Iris pigment epithelial cell (primary cell): ENCODE measurements around the gene PRSS3.
A peak's percentile ranks its signal among the peaks of the same experiment; 100 is the strongest.
"Not testable (repeated sequence)": the region's sequence is repeated elsewhere in the genome, so short reads cannot be mapped to it uniquely, and the experiment has no call there.

ENCODE experiments used
- DNase-seq: peaks from one replicate; pipeline ENCODE4 v3.0.0-alpha.2; 2011; ENCODE audit warnings: low read depth

The PRSS3 gene

DNA sequence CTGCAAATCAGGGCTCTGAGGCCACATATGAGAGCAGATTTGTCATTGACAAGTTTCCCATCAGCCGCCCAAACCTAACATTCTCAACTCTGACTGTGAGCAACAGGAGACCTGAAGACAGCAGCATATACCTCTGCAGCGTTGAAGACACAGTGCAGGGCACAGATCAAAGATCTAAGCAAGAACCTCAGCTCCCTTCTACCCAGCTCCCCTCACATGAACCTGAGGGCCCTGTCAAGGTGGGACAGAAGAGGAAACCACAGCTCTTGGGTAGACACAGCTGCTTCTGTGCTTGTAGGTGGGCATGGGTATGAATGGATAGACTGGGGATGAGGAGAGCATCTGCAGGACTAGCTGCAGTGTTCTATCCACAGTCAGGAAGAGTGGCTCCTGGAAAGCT, 8.7 kb upstream of the PRSS3 start:
- DNase-seq = no peak

DNA sequence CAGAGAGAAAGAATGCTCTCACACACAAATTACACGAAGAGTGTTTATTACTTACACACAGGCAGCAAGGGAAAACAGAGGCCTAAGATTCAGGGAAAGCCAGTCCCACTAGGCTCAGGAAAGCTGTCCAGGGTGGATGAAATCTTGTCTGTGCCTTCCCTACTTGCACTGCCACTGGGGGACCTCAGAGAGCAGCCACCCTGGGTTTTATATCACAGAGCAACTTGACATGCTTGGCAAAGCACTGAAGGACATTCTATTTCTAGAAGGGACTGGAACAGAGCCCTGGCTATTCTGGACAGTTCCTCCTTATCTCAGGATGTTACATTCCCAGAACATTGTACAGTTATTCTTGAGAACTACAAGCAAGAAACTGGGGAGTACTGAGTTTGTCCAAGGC, 7.5 kb upstream of the PRSS3 start:
- no peak for DNase-seq

DNA sequence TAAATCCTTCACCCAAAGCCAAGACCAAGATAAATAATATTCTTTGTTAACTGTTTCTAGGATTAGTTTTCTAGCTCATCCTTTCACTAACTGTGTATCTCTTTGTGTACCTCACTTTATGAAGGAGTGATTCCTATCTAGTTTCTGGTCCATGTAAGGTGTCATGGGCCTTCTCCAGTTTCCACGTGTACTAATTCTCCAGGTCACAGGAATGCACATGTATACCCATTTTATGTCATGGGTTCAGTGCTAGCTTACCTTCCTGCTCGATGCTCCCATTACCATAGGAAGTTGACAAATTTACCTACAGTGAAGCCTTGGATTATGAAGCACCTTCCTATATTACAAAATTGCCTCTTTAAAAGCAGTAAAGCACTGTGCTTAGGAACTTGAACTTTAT, 5.9 kb upstream of the PRSS3 start:
- not testable (repeated sequence) for DNase-seq

DNA sequence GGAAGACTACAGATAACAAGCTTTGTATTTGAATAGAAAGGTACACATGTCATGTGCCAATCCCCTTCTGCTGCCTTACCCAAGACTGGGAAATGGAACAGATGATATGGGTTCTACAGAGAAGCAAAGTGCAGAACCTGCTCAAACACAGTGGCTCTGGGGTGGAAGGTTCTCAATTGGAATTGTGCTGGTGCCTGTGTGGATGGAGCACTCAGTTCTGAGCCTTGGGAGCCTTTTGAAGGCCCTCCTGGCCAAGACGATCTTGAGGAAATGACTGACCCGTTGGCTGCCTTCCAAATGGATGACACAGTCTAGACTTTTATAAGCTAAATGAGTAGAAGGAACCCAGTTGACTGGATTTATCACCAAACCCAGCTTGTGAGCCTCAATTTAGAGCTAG, 4.2 kb upstream of the PRSS3 start:
- DNase-seq = peak; percentile 75

DNA sequence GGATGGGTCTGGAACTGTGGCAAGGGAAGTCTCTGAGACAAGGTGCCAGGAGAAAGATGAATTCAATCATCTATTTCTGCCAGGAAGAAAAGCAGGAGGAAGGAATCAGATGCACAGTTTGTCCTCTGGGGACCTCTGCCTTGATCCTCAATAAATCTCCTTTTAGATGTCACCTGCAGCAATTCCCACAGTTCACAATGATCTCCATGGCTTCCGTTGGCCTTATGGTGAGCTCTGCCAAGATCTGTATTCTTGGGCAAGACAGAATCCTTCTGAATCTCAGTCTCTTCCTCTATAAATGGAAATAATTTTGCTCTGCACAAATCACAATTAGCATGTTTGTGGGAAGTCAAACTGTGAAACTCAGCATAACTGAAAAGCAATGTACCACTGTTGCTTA, 1.9 kb upstream of the PRSS3 start:
- DNase-seq = not testable (repeated sequence)

DNA sequence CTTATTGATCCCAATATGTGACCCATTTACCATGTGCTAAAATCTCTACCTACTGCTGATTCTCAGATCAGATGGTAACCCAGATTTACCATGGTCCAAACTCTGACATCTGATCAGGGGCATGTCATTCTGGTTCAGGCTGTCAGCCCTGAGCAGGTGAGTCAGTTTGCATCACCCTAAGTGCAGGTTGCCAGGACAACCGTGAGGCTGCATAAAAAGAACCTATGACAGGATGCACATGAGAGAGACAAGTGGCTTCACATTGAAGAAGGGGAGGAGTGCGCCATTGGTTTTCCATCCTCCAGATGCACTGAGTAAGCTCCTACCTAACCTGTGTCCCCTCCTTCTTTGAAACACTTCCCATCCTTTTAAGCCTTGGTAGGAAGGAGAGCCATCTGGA, 801 bp upstream of the PRSS3 start:
- no peak for DNase-seq

DNA sequence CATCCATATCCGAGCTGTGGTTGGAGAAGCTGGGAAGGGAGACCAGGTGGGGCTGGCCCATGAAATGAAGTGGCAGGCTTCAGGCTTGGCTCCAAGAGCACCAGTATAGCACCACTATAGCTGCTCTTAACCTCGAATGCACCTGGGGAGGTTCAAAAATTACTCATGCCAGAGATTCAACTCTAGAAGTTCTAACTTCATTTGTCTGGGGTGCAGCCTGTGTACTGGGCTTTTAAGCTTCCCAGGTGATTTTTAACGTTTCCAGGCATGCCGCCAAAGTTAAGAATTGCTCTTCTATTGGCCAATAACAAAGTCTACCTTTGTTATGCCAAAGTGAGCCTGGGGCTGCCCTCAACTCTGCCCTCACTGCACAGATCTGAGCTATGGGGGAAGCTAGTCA, 458 bp downstream of the PRSS3 start:
- DNase-seq = no peak

DNA sequence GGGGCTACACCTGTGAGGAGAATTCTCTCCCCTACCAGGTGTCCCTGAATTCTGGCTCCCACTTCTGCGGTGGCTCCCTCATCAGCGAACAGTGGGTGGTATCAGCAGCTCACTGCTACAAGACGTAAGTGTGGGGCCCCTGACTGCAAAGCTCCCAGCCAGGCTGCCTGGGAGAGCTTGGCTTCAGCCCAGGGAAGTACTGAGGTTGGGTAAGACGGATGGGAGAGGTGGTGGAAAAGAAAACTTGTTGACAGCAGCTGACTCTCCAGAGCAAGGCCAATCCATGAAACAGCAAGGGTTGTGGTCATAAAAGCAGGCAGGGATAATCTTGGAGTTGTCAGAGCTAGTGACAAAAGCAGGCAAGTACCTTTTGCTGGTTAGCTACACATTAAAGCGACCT, 1.3 kb downstream of the PRSS3 start:
- DNase-seq = peak; percentile 23

DNA sequence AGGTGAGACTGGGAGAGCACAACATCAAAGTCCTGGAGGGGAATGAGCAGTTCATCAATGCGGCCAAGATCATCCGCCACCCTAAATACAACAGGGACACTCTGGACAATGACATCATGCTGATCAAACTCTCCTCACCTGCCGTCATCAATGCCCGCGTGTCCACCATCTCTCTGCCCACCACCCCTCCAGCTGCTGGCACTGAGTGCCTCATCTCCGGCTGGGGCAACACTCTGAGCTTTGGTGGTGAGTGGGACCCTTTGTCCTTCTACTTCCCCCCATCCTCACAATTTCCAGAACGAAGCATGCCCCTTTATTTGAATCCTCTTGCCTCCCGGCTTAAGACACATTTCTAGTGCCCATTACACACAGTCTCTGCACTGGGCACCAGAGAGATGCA, 2.5 kb downstream of the PRSS3 start:
- DNase-seq = no peak

DNA sequence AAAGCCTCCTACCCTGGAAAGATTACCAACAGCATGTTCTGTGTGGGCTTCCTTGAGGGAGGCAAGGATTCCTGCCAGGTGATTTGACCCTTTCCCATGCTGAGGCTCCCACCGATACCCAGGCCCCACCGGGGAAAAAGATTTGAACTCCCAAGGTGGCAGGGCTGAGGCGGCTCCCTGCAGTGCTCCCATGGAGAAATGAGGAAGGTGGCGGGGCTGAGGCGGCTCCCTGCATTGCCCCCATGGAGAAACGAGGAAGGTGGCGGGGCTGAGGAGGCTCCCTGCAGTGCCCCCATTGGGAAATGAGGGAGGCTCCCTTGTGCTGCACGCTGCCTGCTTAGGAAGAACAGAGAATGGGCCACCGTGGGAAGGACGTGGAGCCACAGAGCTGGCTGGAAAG, 3.2 kb downstream of the PRSS3 start:
- no peak for DNase-seq

DNA sequence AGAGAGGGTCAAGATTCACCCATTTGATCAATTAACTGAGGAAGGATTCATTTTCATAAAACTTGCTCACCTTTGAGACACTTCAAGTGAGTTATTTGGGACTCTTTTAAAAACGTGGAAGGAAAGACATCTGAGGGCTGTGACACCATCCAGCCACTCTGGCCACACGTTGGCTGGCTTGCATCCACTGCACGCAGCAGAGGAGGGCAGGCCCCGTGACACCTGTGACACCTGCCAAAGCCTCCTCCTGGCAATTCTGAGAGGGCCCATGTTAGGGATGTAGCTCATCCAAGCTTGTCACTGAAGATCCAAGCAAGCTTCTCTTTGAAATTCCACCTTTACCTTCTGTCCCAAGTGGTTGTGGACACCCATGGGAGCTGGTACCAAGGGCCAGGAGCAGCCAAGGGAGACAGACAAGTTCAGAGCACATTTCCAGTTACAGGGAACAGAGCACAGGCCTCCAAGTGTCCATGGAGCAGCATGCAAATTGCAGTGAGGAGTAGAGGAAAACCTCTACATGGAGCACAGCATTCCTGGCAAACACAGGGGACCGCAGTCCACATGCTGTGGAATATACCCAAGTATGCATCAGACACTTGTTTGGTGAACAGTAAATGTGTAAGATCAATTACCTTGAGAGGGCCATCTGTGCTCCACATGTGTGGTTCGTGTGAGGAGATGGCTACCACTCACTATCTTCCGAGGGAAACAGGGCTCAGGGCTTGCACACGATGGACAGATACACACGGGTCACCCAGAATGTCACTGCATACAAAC, 4.8 kb downstream of the PRSS3 start:
- DNase-seq = no peak

DNA sequence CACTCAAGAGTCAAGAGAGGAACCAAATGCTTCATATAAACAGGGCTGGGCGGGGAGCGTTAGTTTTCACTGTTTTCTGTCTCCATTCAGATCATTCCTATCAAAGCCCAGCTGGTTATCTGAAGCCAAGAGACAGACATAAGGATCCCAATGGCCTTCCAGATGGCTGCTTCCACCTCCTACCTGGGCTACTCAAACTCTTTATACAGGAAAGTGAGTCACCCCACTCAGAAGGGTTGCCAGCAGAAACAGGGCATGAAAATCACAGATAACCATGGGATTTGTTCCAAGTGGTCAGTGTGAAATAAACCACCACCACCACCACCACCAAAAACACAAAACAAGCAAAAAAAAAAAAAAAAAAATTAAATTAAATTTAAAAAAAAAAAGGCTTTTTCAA, 5.5 kb downstream of the PRSS3 start:
- DNase-seq = no peak

DNA sequence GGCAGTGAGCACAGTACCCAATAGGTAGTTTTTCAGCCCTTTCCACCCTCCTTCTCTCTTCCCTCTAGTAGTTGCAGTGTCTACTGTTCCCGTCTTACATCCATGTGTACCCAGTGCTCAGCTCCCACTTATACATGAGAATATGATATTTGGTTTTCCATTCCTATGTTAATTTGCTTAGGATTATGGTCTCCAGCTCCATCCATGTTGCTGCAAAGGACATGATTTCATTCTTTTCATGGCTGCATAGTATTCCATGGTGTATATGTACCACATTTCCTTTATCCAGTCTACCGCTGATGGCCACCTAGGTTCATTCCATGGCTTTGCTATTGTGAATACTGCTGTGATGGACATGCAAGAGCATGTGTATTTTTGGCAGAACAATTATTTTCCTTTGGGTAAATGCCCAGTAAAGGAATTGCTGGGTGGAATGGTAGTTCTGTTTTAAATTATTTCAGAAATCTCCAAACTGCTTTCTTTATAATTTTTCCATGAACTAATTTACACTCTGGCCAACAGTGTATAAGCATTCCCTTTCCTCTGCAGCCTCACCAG, 6.7 kb downstream of the PRSS3 start:
- DNase-seq = not testable (repeated sequence)

DNA sequence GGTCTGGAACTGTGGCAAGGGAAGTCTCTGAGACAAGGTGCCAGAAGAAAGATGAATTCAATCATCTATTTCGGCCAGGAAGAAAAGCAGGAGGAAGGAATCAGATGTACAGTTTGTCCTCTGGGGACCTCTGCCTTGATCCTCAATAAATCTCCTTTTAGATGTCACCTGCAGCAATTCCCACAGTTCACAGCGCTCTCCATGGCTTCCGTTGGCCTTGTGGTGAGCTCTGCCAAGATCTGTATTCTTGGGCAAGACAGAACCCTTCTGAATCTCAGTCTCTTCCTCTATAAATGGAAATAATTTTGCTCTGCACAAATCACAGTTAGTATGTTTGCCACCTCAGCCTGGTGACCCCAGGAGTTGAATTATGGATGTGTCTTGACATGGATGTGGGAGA, 8.8 kb downstream of the PRSS3 start:
- DNase-seq = not testable (repeated sequence)

DNA sequence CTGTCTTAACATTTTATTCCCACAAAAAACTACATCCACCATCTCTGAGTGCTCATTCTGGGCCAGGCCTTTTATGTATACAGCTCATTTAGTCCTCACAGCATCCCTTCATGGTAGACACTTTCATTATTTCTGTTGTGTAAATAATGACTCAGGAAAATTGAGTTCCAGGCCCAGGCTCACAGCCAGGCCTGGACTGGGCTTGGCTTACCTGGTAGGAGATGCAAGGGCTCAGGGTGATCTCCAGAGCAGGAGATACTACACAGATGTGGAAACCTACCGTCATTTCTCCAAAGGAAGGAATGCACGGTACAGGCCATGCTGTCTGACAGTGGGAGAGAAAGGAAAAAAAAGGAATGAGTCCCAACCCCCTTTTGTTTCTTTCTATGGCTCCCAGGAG, 11.8 kb downstream of the PRSS3 start:
- peak; percentile 29 for DNase-seq

DNA sequence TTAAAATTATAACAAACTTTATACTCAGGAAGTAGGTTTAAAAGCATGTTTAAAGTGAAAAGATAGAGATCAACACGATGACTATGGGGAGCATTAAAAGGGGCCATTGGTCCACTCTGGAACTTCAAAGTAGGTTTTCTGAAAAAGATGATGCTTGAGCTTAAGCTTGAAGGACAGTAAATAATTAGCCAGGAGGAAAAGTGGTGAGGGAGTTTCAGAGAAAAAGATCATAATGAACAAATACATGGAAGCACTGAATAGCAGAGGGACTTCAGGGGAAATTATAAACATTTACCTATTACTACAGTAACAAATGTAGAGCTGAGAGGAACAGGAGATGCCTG, 13.6 kb downstream of the PRSS3 start:
- not testable (repeated sequence) for DNase-seq

DNA sequence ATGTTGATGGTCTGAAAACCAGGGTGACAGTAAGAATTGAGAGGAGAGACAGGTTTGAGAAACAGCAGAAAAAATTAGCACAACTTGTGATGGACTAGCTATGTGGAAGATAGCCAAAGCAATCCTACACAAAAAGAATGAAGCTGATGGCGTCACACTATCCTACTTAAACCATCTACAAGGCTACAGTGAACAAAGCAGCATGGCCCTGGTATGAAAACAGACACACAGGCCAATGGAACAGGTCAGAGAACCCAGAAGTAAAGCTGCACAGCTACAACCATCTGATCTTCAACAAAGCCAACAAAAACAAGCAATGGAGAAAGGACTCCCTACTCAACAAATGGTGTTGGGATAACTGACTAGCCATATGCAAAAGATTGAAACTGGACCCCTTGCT, 14.1 kb downstream of the PRSS3 start:
- peak; percentile 28 for DNase-seq

DNA sequence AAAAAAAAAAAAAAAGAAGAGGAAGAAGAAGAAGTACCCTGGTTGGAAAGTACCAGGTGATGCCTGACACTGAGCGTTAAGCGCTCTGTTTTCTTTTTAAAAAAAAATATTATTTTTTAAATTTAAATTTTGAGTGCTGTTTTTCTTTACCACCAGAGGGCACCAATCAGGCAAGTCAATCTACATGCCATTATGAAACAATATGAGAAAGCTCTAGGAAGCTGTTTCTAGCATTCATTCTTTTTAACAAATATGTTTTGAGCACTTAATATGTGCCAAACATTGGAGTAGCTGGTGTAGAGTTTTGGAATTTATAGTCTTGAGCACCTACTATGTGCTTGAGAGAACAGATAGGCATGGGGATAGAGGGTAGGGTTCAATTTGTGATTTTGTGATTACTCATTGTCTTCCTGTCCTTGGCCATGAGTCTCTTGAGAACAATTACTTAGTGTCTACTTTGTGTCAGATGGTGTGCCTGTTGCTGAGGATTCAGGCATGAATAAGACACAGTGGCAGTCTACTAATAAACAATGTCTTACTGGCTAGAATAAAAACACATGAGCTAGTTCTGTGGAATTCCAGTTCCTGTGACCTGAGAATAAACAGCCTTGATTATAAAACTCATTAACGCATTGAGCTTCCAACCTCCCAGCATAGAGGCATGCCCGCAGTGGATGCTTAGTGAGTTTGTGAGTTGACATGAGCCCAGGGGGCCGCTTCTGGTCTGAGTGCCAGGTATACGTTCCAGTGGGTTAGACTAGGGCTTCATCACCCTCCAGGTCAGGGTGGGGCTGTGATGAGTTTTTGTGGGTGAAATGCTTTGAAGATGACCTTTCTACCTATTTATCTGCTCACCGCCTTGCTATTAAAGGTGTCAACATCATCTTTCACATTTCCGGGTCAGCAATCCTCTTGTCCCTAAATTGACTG, 18.6 kb downstream of the PRSS3 start:
- peak; percentile 78 for DNase-seq

DNA sequence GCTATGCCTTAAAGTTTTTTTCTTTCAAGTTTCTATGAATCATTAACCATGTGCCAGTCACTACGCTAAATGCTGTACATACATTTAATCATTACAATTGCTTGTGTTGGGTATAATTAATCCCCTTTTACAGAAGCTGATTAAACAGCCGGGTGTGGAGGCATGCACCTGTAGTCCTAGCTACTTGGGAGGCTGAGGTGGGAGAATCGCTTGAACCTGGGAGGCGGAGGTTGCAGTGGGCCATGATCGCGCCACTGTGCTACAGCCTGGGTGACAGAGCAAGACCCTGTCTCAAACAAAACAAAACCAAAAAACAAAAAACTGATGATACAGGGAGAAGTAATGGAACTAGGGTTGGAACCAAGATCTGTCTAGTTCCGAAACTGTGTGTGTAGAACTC, 20.4 kb downstream of the PRSS3 start:
- no peak for DNase-seq

DNA sequence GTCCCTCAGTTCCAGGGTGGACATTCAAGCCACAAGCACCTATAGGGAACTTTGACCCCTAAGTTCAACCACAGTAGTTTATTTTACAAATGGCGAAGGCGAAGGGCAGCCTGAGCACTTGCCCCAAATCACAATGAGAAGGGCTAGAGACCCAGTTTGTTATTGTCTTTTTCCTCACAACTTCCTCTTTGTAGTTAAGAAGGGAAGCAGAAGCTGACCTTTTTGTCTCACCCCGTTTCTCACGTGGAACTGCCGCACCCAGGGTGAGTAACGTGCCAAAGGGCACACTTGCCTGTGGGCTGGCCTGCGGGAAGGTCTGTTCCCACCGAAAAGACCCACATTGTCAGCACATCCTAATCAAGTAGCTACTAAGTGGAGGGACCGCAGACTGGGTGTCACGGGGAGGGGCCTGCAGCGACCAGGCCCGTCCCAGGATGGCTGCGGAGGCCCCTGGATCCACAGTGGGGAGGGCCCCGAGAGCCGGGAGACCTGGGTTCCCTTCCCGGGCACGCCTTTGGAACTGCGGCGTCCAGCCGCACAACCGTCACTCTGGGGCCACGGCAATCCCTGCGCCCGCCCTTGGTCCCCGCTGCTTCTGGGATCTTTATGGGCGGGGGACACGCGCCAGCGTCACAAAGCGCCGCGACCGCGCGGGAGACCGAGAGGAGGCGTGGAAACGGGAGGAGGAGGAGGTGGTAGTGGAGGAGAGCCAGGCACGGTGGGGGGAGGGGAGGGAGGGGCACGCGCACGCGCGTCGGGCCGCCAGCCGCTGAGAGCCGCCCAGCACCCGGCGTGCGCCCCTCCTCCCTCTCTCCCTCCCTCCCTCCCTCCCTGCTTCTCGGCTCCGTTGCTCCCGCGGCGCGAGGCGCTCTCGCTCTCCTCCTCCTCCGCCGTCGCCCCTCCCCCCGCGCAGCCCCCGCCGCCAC, 21.2 kb downstream of the PRSS3 start, which contains the start of gene UBE2R2:
UBE2R2 (plus strand) TSS at position 834 of the 926 bp plus-strand sequence. CDS start 598 bp downstream, outside the sequence.
- DNase-seq = peak; percentile 90

DNA sequence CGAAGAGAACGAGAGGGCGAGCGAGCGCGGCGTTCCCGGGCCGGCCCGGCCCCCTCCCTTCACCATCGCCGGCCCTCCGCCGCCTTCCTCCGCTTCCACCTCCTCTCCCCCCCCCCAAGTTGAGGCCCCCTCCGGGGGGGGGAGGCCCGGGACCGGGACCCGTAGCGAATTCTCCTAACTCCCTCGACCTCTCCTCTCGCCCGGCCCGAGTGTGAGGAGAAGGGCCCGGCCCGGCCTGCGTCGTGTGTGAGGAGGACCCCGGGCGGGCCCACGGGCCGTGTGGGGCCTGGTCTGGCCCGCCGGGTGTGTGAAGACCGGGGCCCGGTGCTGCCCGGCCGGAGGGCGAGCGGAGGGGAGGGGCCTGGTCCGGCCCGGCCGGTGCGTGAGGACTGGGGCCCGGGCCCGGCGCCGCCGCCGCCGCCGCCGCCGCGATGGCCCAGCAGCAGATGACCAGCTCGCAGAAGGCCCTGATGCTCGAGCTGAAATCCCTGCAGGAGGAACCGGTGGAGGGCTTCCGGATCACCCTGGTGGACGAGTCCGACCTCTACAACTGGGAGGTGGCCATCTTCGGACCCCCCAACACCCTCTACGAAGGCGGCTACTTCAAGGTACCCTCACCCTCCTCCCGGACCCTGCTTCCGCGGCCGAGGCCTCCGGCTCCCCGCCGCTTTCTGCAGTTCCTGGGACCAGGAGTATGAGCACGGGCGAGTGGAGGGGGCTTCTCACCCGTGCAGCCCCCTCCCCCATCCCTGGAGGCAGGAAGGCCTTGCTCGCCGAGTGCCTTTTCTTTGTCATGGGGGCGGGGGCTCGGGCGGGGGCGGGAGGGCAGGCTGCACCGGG, 22.2 kb downstream of the PRSS3 start:
- peak; percentile 76 for DNase-seq
